ENCODE data around the gene MYL5.
"Not testable (repeated sequence)": the region's sequence is repeated elsewhere in the genome, so short reads cannot be mapped to it uniquely, and the experiment has no call there.

MYL5 gene

GRCh38 chr4:636628-637159 lies 37.6 kb upstream of the MYL5 start:
- no peak for DNase-seq

GRCh38 chr4:637536-638280 lies 36.6 kb upstream of the MYL5 start:
- DNase-seq, result no peak

GRCh38 chr4:642366-642765 lies 32.0 kb upstream of the MYL5 start:
- not testable (repeated sequence) for DNase-seq

GRCh38 chr4:646460-646859 lies 27.9 kb upstream of the MYL5 start:
- DNase-seq, result no peak

GRCh38 chr4:647481-647880 lies 26.9 kb upstream of the MYL5 start:
- DNase-seq, result no peak

- DNase-seq, result no peak
These were observed 25.6 kb upstream of the MYL5 start for GRCh38 chr4:648579-649292.

- DNase-seq, result no peak
These were observed 25.1 kb upstream of the MYL5 start for GRCh38 chr4:649293-649625.

- DNase-seq, result no peak
These were observed 24.5 kb upstream of the MYL5 start for GRCh38 chr4:649751-650310.

- no peak for DNase-seq
These were observed 23.9 kb upstream of the MYL5 start for GRCh38 chr4:650461-650860.

GRCh38 chr4:650951-651883 lies 23.1 kb upstream of the MYL5 start:
- no peak for DNase-seq

- DNase-seq, result no peak
These were observed 22.3 kb upstream of the MYL5 start for GRCh38 chr4:651884-652642.

GRCh38 chr4:653080-653821 lies 21.1 kb upstream of the MYL5 start:
- DNase-seq, result no peak

GRCh38 chr4:653831-654502 lies 20.4 kb upstream of the MYL5 start:
- no peak for DNase-seq

- no peak for DNase-seq
These were observed 19.9 kb upstream of the MYL5 start for GRCh38 chr4:654503-654845.

- no peak for DNase-seq
These were observed 19.4 kb upstream of the MYL5 start for GRCh38 chr4:654871-655463.

- DNase-seq, result no peak
These were observed 18.7 kb upstream of the MYL5 start for GRCh38 chr4:655464-656151.

GRCh38 chr4:656436-657337 lies 17.7 kb upstream of the MYL5 start:
- DNase-seq, result no peak

- DNase-seq, result no peak
These were observed 17.0 kb upstream of the MYL5 start for GRCh38 chr4:657338-657833.

Measured in hematopoietic multipotent progenitor cell treated with erythropoietin and hydrocortisone succinate and interleukin-3 and kit ligand, for 8 days (in vitro differentiated cells).